Smooth muscle cell (in vitro differentiated cells): ENCODE data around the gene ABCC4. TPM values are rescaled to one million over a fixed set of nuclear protein-coding genes. Genes with fewer than 3 reads are reported as not detected.

ENCODE experiments used
- DNase-seq: peaks from one replicate; lab custom pipeline; 2025; ENCODE audit not compliant: unreplicated experiment; lab: John Stamatoyannopoulos, UW
- H2AFZ ChIP-seq: fragments of 200-600 bp; sonication (generic); 2 replicates; pipeline ENCODE4 v1.6.0; 2016; ENCODE audit warnings: antibody characterized with exemption, low read depth, mild to moderate bottlenecking
- H3F3A ChIP-seq: fragments of 200-600 bp; sonication (generic); 2 replicates; pipeline ENCODE4 v1.6.0; 2017; ENCODE audit warnings: antibody characterized with exemption, low read depth
- H3K27ac ChIP-seq: fragments of 200-600 bp; sonication (generic); 2 replicates; pipeline ENCODE4 v1.5.1; 2016; ENCODE audit warnings: low read depth, mild to moderate bottlenecking
- H3K27me3 ChIP-seq: fragments of 200-600 bp; sonication (generic); 2 replicates; pipeline ENCODE4 v1.6.1; 2016; ENCODE audit warnings: low read depth, mild to moderate bottlenecking
- H3K36me3 ChIP-seq: fragments of 200-600 bp; sonication (generic); 2 replicates; pipeline ENCODE4 v1.5.1; 2016; ENCODE audit warnings: low read depth
- H3K4me1 ChIP-seq: fragments of 200-600 bp; sonication (generic); 2 replicates; pipeline ENCODE4 v1.5.1; 2016; ENCODE audit warnings: low read depth
- H3K4me2 ChIP-seq: fragments of 200-600 bp; sonication (generic); 2 replicates; pipeline ENCODE4 v1.6.0; 2016; ENCODE audit warnings: mild to moderate bottlenecking
- H3K4me3 ChIP-seq: fragments of 200-600 bp; sonication (generic); 2 replicates; pipeline ENCODE4 v1.5.1; 2016; ENCODE audit warnings: mild to moderate bottlenecking
- H3K79me2 ChIP-seq: fragments of 200-600 bp; sonication (generic); 2 replicates; pipeline ENCODE4 v1.6.0; 2016; ENCODE audit warnings: low read depth, mild to moderate bottlenecking
- H3K9ac ChIP-seq: fragments of 200-600 bp; sonication (generic); 2 replicates; pipeline ENCODE4 v1.6.0; 2016; ENCODE audit warnings: low read depth
- H3K9me3 ChIP-seq: fragments of 200-600 bp; sonication (generic); replicated peaks from 2 replicates; pipeline ENCODE4 v1.5.1; 2016; ENCODE audit warnings: low read depth
- H4K20me1 ChIP-seq: fragments of 200-600 bp; sonication (generic); 2 replicates; pipeline ENCODE4 v1.6.0; 2016; ENCODE audit warnings: low read depth
- CTCF ChIP-seq: fragments of 200-600 bp; sonication (generic); IDR thresholded peaks from 2 replicates; pipeline ENCODE4 v1.5.1; 2017; ENCODE audit warnings: borderline replicate concordance, mild to moderate bottlenecking, antibody characterized with exemption; ENCODE audit not compliant: insufficient read depth, poor library complexity, severe bottlenecking
- WGBS: methylation state at CpG from one replicate; pipeline ENCODE4 v1.1.7; 2016; ENCODE audit warnings: low lambda C conversion rate; 5-methylcytosine and 5-hydroxymethylcytosine counted together
- polyA plus RNA-seq: library from polyadenylated mRNA; unstranded; fragments of >200 nt; fragmentation: Nextera tagmentation; extraction: Ambion mirVana; gene quantifications from 2 replicates; pipeline ENCODE4 v1.2.1, GENCODE V29; 2016
- total RNA-seq: library from RNA; depleted of rRNA; stranded (reverse); fragments of >200 nt; gene quantifications from 2 replicates; pipeline ENCODE4 v1.2.3, GENCODE V29; 2014

ABCC4 gene
- total and polyA plus RNA-seq, 2 experiments from 2014 or later, result 11.9 to 37.7 TPM

DNA sequence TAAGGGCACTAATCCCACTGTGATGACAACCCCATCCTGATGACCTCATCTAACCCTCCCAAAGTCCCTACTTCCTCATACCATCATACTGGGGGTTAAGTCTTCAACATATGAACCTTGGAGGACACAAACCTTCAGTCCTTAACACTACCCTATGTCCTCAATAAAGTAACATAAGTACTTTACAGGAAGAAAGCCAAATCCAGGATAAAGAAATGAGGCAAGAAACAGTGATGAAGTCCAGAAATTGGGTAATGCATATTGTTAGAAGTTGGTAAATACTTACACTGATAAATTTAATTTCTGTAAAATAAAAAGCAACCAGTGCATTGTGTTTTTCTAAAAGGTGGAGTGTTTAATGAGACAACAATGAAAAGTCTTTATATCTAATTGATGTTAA, 304.1 kb downstream of the ABCC4 start:
- no peaks in the 10 kb centered on the region for H3K79me2 ChIP-seq
- H3F3A ChIP-seq, result no peaks in the 10 kb centered on the region
- H3K27me3 ChIP-seq, result peaks cover 17% of the 10 kb centered on the region
- no peaks in the 10 kb centered on the region for H3K9me3 ChIP-seq
- H3K9ac ChIP-seq, result no peak overlapping the region
- H3K27ac ChIP-seq, result no peak overlapping the region
- no peak overlapping the region for H3K4me2 ChIP-seq
- no peak for TF ChIP-seq CTCF
- no peak overlapping the region for H3K4me3 ChIP-seq
- H3K36me3 ChIP-seq, result no peaks in the 10 kb centered on the region
- H4K20me1 ChIP-seq, result no peaks in the 10 kb centered on the region
- H3K4me1 ChIP-seq, result no peaks in the 10 kb centered on the region
- H2AFZ ChIP-seq, result no peak overlapping the region
- no peak for DNase-seq

- Histone ChIP-seq H3F3A (no peaks in the 10 kb centered on the region), H3K4me2 (no peak overlapping the region), H3K36me3 (no peaks in the 10 kb centered on the region), H3K4me3 (no peak overlapping the region), H3K9me3 (no peaks in the 10 kb centered on the region), H4K20me1 (no peaks in the 10 kb centered on the region), H3K27ac (no peak overlapping the region), H3K9ac (no peak overlapping the region), H2AFZ (no peak overlapping the region), H3K27me3 (peaks cover 12% of the 10 kb centered on the region), H3K4me1 (no peaks in the 10 kb centered on the region), H3K79me2 (no peaks in the 10 kb centered on the region)
- DNase-seq, result no peak
- TF ChIP-seq CTCF, result no peak
- 78% methylated on average over 1 of the region's 1 CpG for WGBS
These were observed 304.8 kb downstream of the ABCC4 start for GRCh38 chr13:94996445-94996844.

DNA sequence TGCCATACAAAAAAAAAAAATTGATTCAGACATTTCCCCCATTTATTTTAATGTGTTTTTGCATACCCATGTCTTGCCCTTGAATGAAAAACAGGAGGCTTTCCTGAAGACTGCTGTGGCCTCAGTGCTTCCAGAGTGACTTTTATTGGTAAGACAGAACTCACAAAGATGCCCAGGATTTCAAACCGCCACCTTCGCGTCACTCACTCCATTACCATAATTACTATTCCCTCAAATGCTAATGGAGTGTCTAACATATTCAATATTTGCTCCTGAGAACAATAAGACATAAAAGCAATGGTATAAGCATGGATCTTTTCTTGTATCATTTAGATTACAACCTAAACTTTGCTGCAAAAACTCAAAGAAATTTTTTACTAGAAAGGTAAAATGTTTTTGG, 306.7 kb downstream of the ABCC4 start:
- no peaks in the 10 kb centered on the region for H3K79me2 ChIP-seq
- H4K20me1 ChIP-seq, result no peaks in the 10 kb centered on the region
- TF ChIP-seq CTCF, result no peak
- H3K4me3 ChIP-seq, result no peak overlapping the region
- no peaks in the 10 kb centered on the region for H3K36me3 ChIP-seq
- H3K4me1 ChIP-seq, result no peaks in the 10 kb centered on the region
- H3K27me3 ChIP-seq, result peaks cover 16% of the 10 kb centered on the region
- H3K9ac ChIP-seq, result no peak overlapping the region
- 76% methylated on average over 3 of the region's 3 CpGs for WGBS
- H3F3A ChIP-seq, result no peaks in the 10 kb centered on the region
- no peaks in the 10 kb centered on the region for H3K9me3 ChIP-seq
- DNase-seq, result no peak
- no peak overlapping the region for H3K4me2 ChIP-seq
- no peak overlapping the region for H2AFZ ChIP-seq
- H3K27ac ChIP-seq, result no peak overlapping the region

- Histone ChIP-seq H3K36me3 (no peaks in the 10 kb centered on the region), H3K27me3 (peaks cover 19% of the 10 kb centered on the region), H4K20me1 (no peaks in the 10 kb centered on the region), H3K4me3 (no peak overlapping the region), H3K4me1 (no peaks in the 10 kb centered on the region), H3K9ac (no peak overlapping the region), H3K9me3 (no peaks in the 10 kb centered on the region), H3K27ac (no peak overlapping the region), H3F3A (no peaks in the 10 kb centered on the region), H3K79me2 (no peaks in the 10 kb centered on the region), H2AFZ (no peak overlapping the region), H3K4me2 (no peak overlapping the region)
- 91% methylated on average over 3 of the region's 3 CpGs for WGBS
- DNase-seq, result no peak
- TF ChIP-seq CTCF, result no peak
These were observed 307.6 kb downstream of the ABCC4 start for GRCh38 chr13:94993616-94994015.
